ENCODE results near the gene TOM1L2. TPM values are rescaled to one million over a fixed set of nuclear protein-coding genes. Genes with fewer than 3 reads are reported as not detected.

TOM1L2 gene
- total RNA-seq, 1 donor from 2014 or later, result 4.3 TPM

- Histone ChIP-seq H3F3A (ENCODE audit: low read depth) (no peaks in the 10 kb centered on the region), H3K27me3 (no peaks in the 10 kb centered on the region), H3K27ac (no peak overlapping the region), H3K9me3 (ENCODE audit: low read depth) (no peaks in the 10 kb centered on the region), H2AFZ (replicated peaks) (no peak overlapping the region), H3K79me2 (ENCODE audit: low read depth) (no peaks in the 10 kb centered on the region), H3K4me2 (no peak overlapping the region), H3K4me1 (peaks cover 13% of the 10 kb centered on the region), H3K4me3 (no peak overlapping the region), H4K20me1 (ENCODE audit: low read depth) (no peaks in the 10 kb centered on the region), H3K36me3 (no peaks in the 10 kb centered on the region), H3K9ac (no peak overlapping the region)
- no peak for DNase-seq (ENCODE audit: low spot score)
- Mint-ChIP-seq H3K4me3 (no peak overlapping the region), H3K4me1 (peaks cover 30% of the 10 kb centered on the region), H3K27ac (no peak overlapping the region), H3K27me3 (ENCODE audit: insufficient read depth, low read depth) (peaks cover 10% of the 10 kb centered on the region), H3K9me3 (no peaks in the 10 kb centered on the region), H3K36me3 (peaks cover 6% of the 10 kb centered on the region)
- TF ChIP-seq EZH2 (IDR thresholded peaks at IDR 0.05), result no peak
- TF ChIP-seq EZH2phosphoT487 (IDR thresholded peaks at IDR 0.05), result no peak
- TF ChIP-seq CTCF (IDR thresholded peaks at IDR 0.05), result no peak
These were observed 69.3 kb downstream of the TOM1L2 start for GRCh38 chr17:17902877-17903276.

- no peak overlapping the region for H3K27ac Mint-ChIP-seq
- H3F3A ChIP-seq (ENCODE audit: low read depth), result no peaks in the 10 kb centered on the region
- no peak overlapping the region for H3K4me3 Mint-ChIP-seq
- TF ChIP-seq EZH2phosphoT487 (IDR thresholded peaks at IDR 0.05) (no peak), CTCF (IDR thresholded peaks at IDR 0.05) (no peak), EZH2 (IDR thresholded peaks at IDR 0.05) (no peak)
- H3K27me3 Mint-ChIP-seq (ENCODE audit: insufficient read depth, low read depth), result peaks cover 10% of the 10 kb centered on the region
- H4K20me1 ChIP-seq (ENCODE audit: low read depth), result no peaks in the 10 kb centered on the region
- H3K9me3 Mint-ChIP-seq, result no peaks in the 10 kb centered on the region
- H3K36me3 Mint-ChIP-seq, result peaks cover 6% of the 10 kb centered on the region
- peaks cover 8% of the 10 kb centered on the region for H3K4me1 ChIP-seq
- no peak overlapping the region for H3K4me2 ChIP-seq
- no peaks in the 10 kb centered on the region for H3K9me3 ChIP-seq (ENCODE audit: low read depth)
- DNase-seq (ENCODE audit: low spot score), result no peak
- H3K27me3 ChIP-seq, result no peaks in the 10 kb centered on the region
- H3K79me2 ChIP-seq (ENCODE audit: low read depth), result no peaks in the 10 kb centered on the region
- peaks cover 29% of the 10 kb centered on the region for H3K4me1 Mint-ChIP-seq
- no peak overlapping the region for H2AFZ ChIP-seq (replicated peaks)
- H3K9ac ChIP-seq, result no peak overlapping the region
- H3K36me3 ChIP-seq, result no peaks in the 10 kb centered on the region
- H3K4me3 ChIP-seq, result no peak overlapping the region
- no peak overlapping the region for H3K27ac ChIP-seq
These were observed 69.8 kb downstream of the TOM1L2 start for GRCh38 chr17:17902376-17902775.

GRCh38 chr17:17900615-17901520, 71.3 kb downstream of the TOM1L2 start:
- Mint-ChIP-seq H3K27me3 (ENCODE audit: insufficient read depth, low read depth) (peaks cover 10% of the 10 kb centered on the region), H3K4me1 (peaks cover 20% of the 10 kb centered on the region), H3K4me3 (no peak overlapping the region), H3K9me3 (no peaks in the 10 kb centered on the region), H3K36me3 (peaks cover 2% of the 10 kb centered on the region), H3K27ac (no peak overlapping the region)
- Histone ChIP-seq H3K36me3 (no peaks in the 10 kb centered on the region), H3K4me3 (no peak overlapping the region), H3K4me2 (no peak overlapping the region), H4K20me1 (ENCODE audit: low read depth) (no peaks in the 10 kb centered on the region), H3K79me2 (ENCODE audit: low read depth) (no peaks in the 10 kb centered on the region), H3K9me3 (ENCODE audit: low read depth) (no peaks in the 10 kb centered on the region), H3K4me1 (no peaks in the 10 kb centered on the region), H3F3A (ENCODE audit: low read depth) (no peaks in the 10 kb centered on the region), H2AFZ (replicated peaks) (no peak overlapping the region), H3K27ac (no peak overlapping the region), H3K9ac (no peak overlapping the region), H3K27me3 (no peaks in the 10 kb centered on the region)
- TF ChIP-seq CTCF (IDR thresholded peaks at IDR 0.05), result no peak
- no peak for TF ChIP-seq EZH2 (IDR thresholded peaks at IDR 0.05)
- no peak for TF ChIP-seq EZH2phosphoT487 (IDR thresholded peaks at IDR 0.05)
- DNase-seq (ENCODE audit: low spot score), result no peak
